ENCODE measurements around the gene BEND7. TPM values are rescaled to one million over a fixed set of nuclear protein-coding genes. Genes with fewer than 3 reads are reported as not detected.
A peak's percentile ranks its signal among the peaks of the same experiment; 100 is the strongest.

The BEND7 gene
- total and polyA plus RNA-seq, 2 of the 8 experiments (the other 6 are each of a cell fraction or from before 2014, with no cell fraction given) = 1.9 to 8.2 TPM

- Histone ChIP-seq H3K9me3 (ENCODE audit: insufficient read depth in 2 of 2, low read depth in 1 of 2, low read length in 1 of 2) (no peaks in the 10 kb centered on the region), H4K91ac (replicated peaks; ENCODE audit: insufficient read length, low read length) (no peak overlapping the region), H3K27me3 (replicated peaks in 1 of 4; ENCODE audit: control insufficient read depth in 3 of 4, extremely low read depth in 1 of 4, insufficient read depth in 3 of 4, low read length in 3 of 4) (peaks cover 7 to 23% (median 19%) of the 10 kb centered on the region in 4 experiments), H3K23me2 (ENCODE audit: low read depth, low read length) (peaks cover 10% of the 10 kb centered on the region), H2BK5ac (ENCODE audit: low read depth, low read length) (no peak overlapping the region), H3K79me2 (ENCODE audit: control insufficient read depth in 1 of 2, insufficient read depth in 2 of 2, low read length in 2 of 2) (no peaks in the 10 kb centered on the region), H2BK20ac (ENCODE audit: low read length) (no peak overlapping the region), H3K56ac (replicated peaks; ENCODE audit: insufficient read length, low read depth, low read length) (no peak overlapping the region), H3K4ac (replicated peaks; ENCODE audit: insufficient read length, low read depth, low read length) (no peak overlapping the region), H3K27ac (ENCODE audit: low read depth, low read length) (no peak overlapping the region), H3K9ac (replicated peaks in 1 of 4; ENCODE audit: extremely low read depth in 1 of 4, low read depth in 3 of 4, low read length in 3 of 4) (no peak overlapping the region), H3K79me1 (ENCODE audit: low read depth, low read length) (no peaks in the 10 kb centered on the region), H2BK15ac (ENCODE audit: low read length) (no peak overlapping the region), H3K14ac (ENCODE audit: insufficient read length) (no peak overlapping the region), H3K4me3 (ENCODE audit: extremely low read depth in 1 of 4, insufficient read depth in 2 of 4, low read depth in 3 of 4, low read length in 4 of 4) (no peak overlapping the region), H4K8ac (ENCODE audit: extremely low read depth, insufficient read depth, low read length) (no peak overlapping the region), H3K18ac (ENCODE audit: extremely low read depth, low read length) (no peak overlapping the region), H4K5ac (ENCODE audit: insufficient read length, low read depth, low read length) (no peak overlapping the region), H3K4me1 (replicated peaks in 1 of 4; ENCODE audit: control insufficient read depth in 3 of 4, insufficient read depth in 4 of 4, low read length in 3 of 4) (peaks cover 0 to 7% (median 5%) of the 10 kb centered on the region in 4 experiments; a peak in 5 of 7 replicates), H3K36me3 (ENCODE audit: control insufficient read depth in 2 of 4, insufficient read depth in 4 of 4, low read length in 3 of 4) (no peaks in the 10 kb centered on the region), H2AK5ac (ENCODE audit: low read depth, low read length) (no peak overlapping the region), H2BK120ac (replicated peaks; ENCODE audit: low read depth, low read length) (no peak overlapping the region), H3K4me2 (ENCODE audit: insufficient read depth in 1 of 2, low read depth in 2 of 2, low read length in 2 of 2) (no peak overlapping the region), H4K20me1 (replicated peaks in 1 of 2; ENCODE audit: control insufficient read depth in 1 of 2, insufficient read depth in 2 of 2, low read length in 2 of 2) (no peaks in the 10 kb centered on the region), H2BK12ac (ENCODE audit: low read depth, low read length) (no peak overlapping the region), H3K23ac (ENCODE audit: insufficient read length) (no peak overlapping the region), H2AFZ (ENCODE audit: low read length) (no peak overlapping the region)
- DNase-seq (ENCODE audit: low read depth in 1 of 2, low spot score in 2 of 2) (peak in 1 of 2 experiments; percentile 33), FAIRE-seq (no peak)
- 88% methylated on average over 16 of the region's 16 CpGs; no CpG with 5 or more reads in 1 of the 2 experiments for WGBS, 2 experiments (ENCODE audit: extremely low coverage in 1 of 2, insufficient coverage in 1 of 2, insufficient read length in 1 of 2, insufficient replicate concordance in 2 of 2, low coverage in 1 of 2, low lambda C conversion rate in 2 of 2, missing lambda C conversion rate in 1 of 2)
- TF ChIP-seq SP1 (IDR thresholded peaks at IDR 0.05; ENCODE audit: low read depth, low read length) (no peak), ATF2 (IDR thresholded peaks at IDR 0.05; ENCODE audit: low read length) (no peak), PHF8 (conservative IDR thresholded peaks at IDR 0.05; ENCODE audit: low read depth, low read length) (no peak), NRF1 (IDR thresholded peaks at IDR 0.05; ENCODE audit: low read depth, low read length) (no peak), NANOG (IDR thresholded peaks at IDR 0.05; ENCODE audit: insufficient read depth, low read depth, low read length, poor library complexity, severe bottlenecking) (no peak), SIRT6 (IDR thresholded peaks at IDR 0.05; ENCODE audit: low read length) (no peak), POU5F1 (IDR thresholded peaks at IDR 0.05; ENCODE audit: low read depth, low read length) (no peak), TAF1 (IDR thresholded peaks at IDR 0.05; ENCODE audit: low read depth, low read length) (no peak), SP4 (IDR thresholded peaks at IDR 0.05; ENCODE audit: low read length) (no peak)
- POLR2A ChIA-PET (ENCODE audit: partially characterized antibody) = interaction anchor here (0.6 to 2.3 kb wide), 3 partner anchors 32 to 87 kb away, joined by 3 to 11 read pairs (median 4); no protein-coding TSS in a partner anchor
- CTCF ChIA-PET (ENCODE audit: partially characterized antibody) = interaction anchor here (0.7 to 10.7 kb wide), 6 partner anchors 12 to 124 kb away, joined by 3 to 147 read pairs (median 5); no protein-coding TSS in a partner anchor
Observed at GRCh38 chr10:13437026-13437555, 91.7 kb downstream of the BEND7 start.
